AG04450 (cell line): Measurements from ENCODE around the gene PABPN1. TPM values are rescaled to one million over a fixed set of nuclear protein-coding genes. Genes with fewer than 3 reads are reported as not detected.
"Not testable (repeated sequence)": the region's sequence is repeated elsewhere in the genome, so short reads cannot be mapped to it uniquely, and the experiment has no call there.

ENCODE experiments used
- CTCF ChIA-PET: fragments of 300-600, 350-600 bp; formaldehyde crosslinking; extraction: SDS; loops from one replicate; lab custom pipeline; 2022; ENCODE audit warnings: antibody characterized with exemption, inconsistent platforms; lab: Charles Lee
- POLR2A ChIA-PET: fragments of 350-600 bp; formaldehyde crosslinking; extraction: SDS; loops from one replicate; lab custom pipeline; 2021; ENCODE audit warnings: antibody characterized with exemption, inconsistent platforms; lab: Yijun Ruan, JAX
- DNase-seq: peaks from one replicate; pipeline ENCODE4 v3.0.0-alpha.2; 2011; ENCODE audit warnings: low read depth, low spot score
- H3K27ac ChIP-seq: one replicate; pipeline ENCODE4 v1.5.1; 2012; ENCODE audit warnings: low read depth, low read length, control low read depth
- H3K27me3 ChIP-seq: one replicate; pipeline ENCODE4 v1.6.0; 2012; ENCODE audit warnings: low read length; ENCODE audit not compliant: control insufficient read depth, insufficient read depth
- H3K4me3 ChIP-seq: 2 replicates; pipeline ENCODE4 v1.5.1; 2011; ENCODE audit warnings: mild to moderate bottlenecking, low read depth, low read length, control low read depth
- H3K9me3 ChIP-seq: 2 replicates; pipeline ENCODE4 v1.5.1; 2012; ENCODE audit warnings: low read length; ENCODE audit not compliant: control insufficient read depth, insufficient read depth
- CTCF ChIP-seq: IDR thresholded peaks from 2 replicates; pipeline ENCODE4 v1.5.1; 2011; ENCODE audit warnings: low read depth, low read length, control low read depth, inconsistent platforms
- polyA plus RNA-seq: library from polyadenylated mRNA; depleted of rRNA; stranded (reverse); fragments of >200 nt; gene quantifications from 2 replicates; pipeline ENCODE4 v1.2.3, GENCODE V29; 2011

The PABPN1 gene
- polyA plus RNA-seq, 1 experiment: 182 TPM

DNA sequence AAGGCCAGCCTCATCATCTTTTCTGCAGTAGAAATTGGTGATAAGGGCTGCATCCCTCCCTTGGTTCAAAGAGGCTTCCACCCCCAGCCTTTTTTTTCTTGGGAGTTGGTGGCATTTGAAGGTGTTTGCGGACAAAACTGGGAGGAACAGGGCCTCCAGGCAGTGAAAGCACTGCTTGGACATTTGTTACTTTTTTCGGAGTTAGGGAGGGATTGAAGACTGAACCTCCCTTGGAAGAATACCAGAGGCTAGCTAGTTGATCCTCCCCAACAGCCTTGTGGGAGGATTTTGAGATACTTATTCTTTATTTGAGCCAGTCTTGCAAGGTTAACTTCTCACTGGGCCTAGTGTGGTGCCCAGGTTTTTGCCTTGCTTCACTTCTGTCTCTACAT, 3.2 kb downstream of the PABPN1 start:
- ChIA-PET POLR2A (no interaction called here), CTCF (interaction anchor here (8.8 kb wide), 1 partner anchor 55 kb away, joined by 138 read pairs; no protein-coding TSS in a partner anchor)
- no peak for TF ChIP-seq CTCF
- no peak for DNase-seq
- Histone ChIP-seq H3K27ac (no peak overlapping the region), H3K9me3 (no peaks in the 10 kb centered on the region), H3K27me3 (no peaks in the 10 kb centered on the region), H3K4me3 (no peak overlapping the region)

DNA sequence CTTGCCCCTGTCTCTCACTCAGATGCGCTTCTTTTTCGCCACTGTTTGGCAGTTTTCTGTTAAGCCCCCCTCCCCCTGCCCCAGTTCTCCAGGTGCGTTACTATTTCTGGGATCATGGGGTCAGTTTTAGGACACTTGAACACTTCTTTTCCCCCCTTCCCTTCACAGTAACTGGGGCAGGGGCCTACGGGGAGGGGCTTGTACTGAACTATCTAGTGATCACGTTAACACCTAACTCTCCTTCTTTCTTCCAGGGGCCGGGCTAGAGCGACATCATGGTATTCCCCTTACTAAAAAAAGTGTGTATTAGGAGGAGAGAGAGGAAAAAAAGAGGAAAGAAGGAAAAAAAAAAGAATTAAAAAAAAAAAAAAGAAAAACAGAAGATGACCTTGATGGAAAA, 3.7 kb downstream of the PABPN1 start:
- CTCF ChIA-PET: interaction anchor here (8.8 kb wide), 1 partner anchor 54 kb away, joined by 138 read pairs; no protein-coding TSS in a partner anchor
- Histone ChIP-seq H3K27me3 (no peaks in the 10 kb centered on the region), H3K9me3 (no peaks in the 10 kb centered on the region), H3K4me3 (no peak overlapping the region), H3K27ac (no peak overlapping the region)
- POLR2A ChIA-PET: no interaction called here
- no peak for TF ChIP-seq CTCF
- DNase-seq: no peak

GRCh38 chr14:23325746-23326145, 4.5 kb downstream of the PABPN1 start:
- DNase-seq, POLR2A ChIA-PET, H3K4me3 ChIP-seq, H3K27ac ChIP-seq, H3K9me3 ChIP-seq, H3K27me3 ChIP-seq: not testable (repeated sequence)
- CTCF ChIA-PET: interaction anchor here (0.6 to 8.8 kb wide), 4 partner anchors 17 to 61 kb away, joined by 3 to 138 read pairs (median 6); no protein-coding TSS in a partner anchor

- H3K9me3 ChIP-seq: no peaks in the 10 kb centered on the region
- H3K27ac ChIP-seq: no peak overlapping the region
- no peaks in the 10 kb centered on the region for H3K27me3 ChIP-seq
- H3K4me3 ChIP-seq: no peak overlapping the region
- TF ChIP-seq CTCF: no peak
- POLR2A ChIA-PET: interaction anchor here (0.9 to 1.8 kb wide), 3 partner anchors 26 to 35 kb away, joined by 3 to 8 read pairs (median 3); partner anchors contain the start of gene SLC22A17
- DNase-seq: no peak
- CTCF ChIA-PET: interaction anchor here (0.7 to 8.8 kb wide), 14 partner anchors 9 to 152 kb away, joined by 3 to 138 read pairs (median 4); partner anchors contain the start of gene SLC22A17
Measured at GRCh38 chr14:23326491-23327332, 5.5 kb downstream of the PABPN1 start.

GRCh38 chr14:23327947-23328744, 6.9 kb downstream of the PABPN1 start:
- no peak overlapping the region for H3K4me3 ChIP-seq
- ChIA-PET CTCF (interaction anchor here (0.6 to 8.8 kb wide), 12 partner anchors 10 to 235 kb away, joined by 3 to 138 read pairs (median 4); partner anchors contain the start of gene SLC22A17), POLR2A (interaction anchor here (1.3 to 1.8 kb wide), 2 partner anchors 25 to 34 kb away, joined by 3 to 8 read pairs; partner anchors contain the start of gene SLC22A17)
- H3K27ac ChIP-seq: no peak overlapping the region
- H3K9me3 ChIP-seq: no peaks in the 10 kb centered on the region
- peak; percentile 63 for DNase-seq
- H3K27me3 ChIP-seq: no peaks in the 10 kb centered on the region
- TF ChIP-seq CTCF: peak; percentile 83
